Measurements from ENCODE around the gene SDHAF2.
A peak's percentile ranks its signal among the peaks of the same experiment; 100 is the strongest.

Gene SDHAF2

GRCh38 chr11:61384271-61385242, 45.4 kb upstream of the SDHAF2 start:
- H2AFZ ChIP-seq (ENCODE audit: low read length) = no peak overlapping the region
- no peaks in the 10 kb centered on the region for H3K79me2 ChIP-seq (ENCODE audit: insufficient read depth, low read length)
- H3K27ac ChIP-seq (ENCODE audit: low read depth, low read length, poor library complexity, severe bottlenecking) = peak overlapping the region; percentile 31
- H3K4me3 ChIP-seq (ENCODE audit: low read depth, low read length, poor library complexity, severe bottlenecking) = no peak overlapping the region
- H3K9me3 ChIP-seq (ENCODE audit: low read length) = no peaks in the 10 kb centered on the region
- no peaks in the 10 kb centered on the region for H3K36me3 ChIP-seq (ENCODE audit: insufficient read depth, low read length)
- H3K4me1 ChIP-seq (ENCODE audit: insufficient read depth, low read length, severe bottlenecking) = peaks cover 6% of the 10 kb centered on the region
- TF ChIP-seq, protein P1, sequence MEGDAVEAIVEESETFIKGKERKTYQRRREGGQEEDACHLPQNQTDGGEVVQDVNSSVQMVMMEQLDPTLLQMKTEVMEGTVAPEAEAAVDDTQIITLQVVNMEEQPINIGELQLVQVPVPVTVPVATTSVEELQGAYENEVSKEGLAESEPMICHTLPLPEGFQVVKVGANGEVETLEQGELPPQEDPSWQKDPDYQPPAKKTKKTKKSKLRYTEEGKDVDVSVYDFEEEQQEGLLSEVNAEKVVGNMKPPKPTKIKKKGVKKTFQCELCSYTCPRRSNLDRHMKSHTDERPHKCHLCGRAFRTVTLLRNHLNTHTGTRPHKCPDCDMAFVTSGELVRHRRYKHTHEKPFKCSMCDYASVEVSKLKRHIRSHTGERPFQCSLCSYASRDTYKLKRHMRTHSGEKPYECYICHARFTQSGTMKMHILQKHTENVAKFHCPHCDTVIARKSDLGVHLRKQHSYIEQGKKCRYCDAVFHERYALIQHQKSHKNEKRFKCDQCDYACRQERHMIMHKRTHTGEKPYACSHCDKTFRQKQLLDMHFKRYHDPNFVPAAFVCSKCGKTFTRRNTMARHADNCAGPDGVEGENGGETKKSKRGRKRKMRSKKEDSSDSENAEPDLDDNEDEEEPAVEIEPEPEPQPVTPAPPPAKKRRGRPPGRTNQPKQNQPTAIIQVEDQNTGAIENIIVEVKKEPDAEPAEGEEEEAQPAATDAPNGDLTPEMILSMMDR (IDR thresholded peaks at IDR 0.05; ENCODE audit: low read length) = peak; percentile 55
- no peak for TF ChIP-seq EZH2 (IDR thresholded peaks at IDR 0.05; ENCODE audit: borderline replicate concordance, low read length)
- H3K4me2 ChIP-seq (ENCODE audit: low read length) = no peak overlapping the region
- H3F3A ChIP-seq (ENCODE audit: insufficient read depth, low read length) = no peaks in the 10 kb centered on the region
- no peak overlapping the region for H3K9ac ChIP-seq (ENCODE audit: low read length)
- H3K27me3 ChIP-seq (ENCODE audit: insufficient read depth, low read length) = no peaks in the 10 kb centered on the region
- H4K20me1 ChIP-seq (ENCODE audit: insufficient read depth, low read length) = no peaks in the 10 kb centered on the region
- H3K9me2 ChIP-seq (ENCODE audit: low read depth, low read length) = no peaks in the 10 kb centered on the region

DNA sequence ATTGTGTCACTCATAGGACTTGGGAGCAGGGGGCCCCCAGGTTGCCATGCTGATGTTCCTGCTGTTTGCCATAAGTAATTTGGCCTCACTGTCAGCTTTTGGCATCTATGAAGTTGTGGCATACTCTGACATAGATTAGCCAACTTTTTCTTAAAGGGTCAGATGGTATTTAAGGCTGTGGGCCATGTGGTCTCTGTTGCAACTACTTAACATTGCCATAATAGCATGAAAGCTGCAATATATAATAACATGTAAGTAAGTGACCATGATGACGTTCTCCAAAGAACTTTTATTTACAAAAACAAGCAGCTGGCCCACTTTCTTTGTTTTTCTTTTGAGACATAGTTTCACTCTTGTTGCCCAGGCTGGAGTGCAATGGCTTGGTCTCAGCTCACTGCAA, 39.8 kb upstream of the SDHAF2 start:
- Histone ChIP-seq H4K20me1 (ENCODE audit: insufficient read depth, low read length) (no peaks in the 10 kb centered on the region), H3K9me2 (ENCODE audit: low read depth, low read length) (no peaks in the 10 kb centered on the region), H3K79me2 (ENCODE audit: insufficient read depth, low read length) (no peaks in the 10 kb centered on the region), H3K4me2 (ENCODE audit: low read length) (no peak overlapping the region), H3K9me3 (ENCODE audit: low read length) (no peaks in the 10 kb centered on the region), H3K27ac (ENCODE audit: low read depth, low read length, poor library complexity, severe bottlenecking) (no peak overlapping the region), H3K4me3 (ENCODE audit: low read depth, low read length, poor library complexity, severe bottlenecking) (no peak overlapping the region), H2AFZ (ENCODE audit: low read length) (no peak overlapping the region), H3K9ac (ENCODE audit: low read length) (no peak overlapping the region), H3K27me3 (ENCODE audit: insufficient read depth, low read length) (no peaks in the 10 kb centered on the region), H3F3A (ENCODE audit: insufficient read depth, low read length) (no peaks in the 10 kb centered on the region), H3K4me1 (ENCODE audit: insufficient read depth, low read length, severe bottlenecking) (peaks cover 21% of the 10 kb centered on the region), H3K36me3 (ENCODE audit: insufficient read depth, low read length) (no peaks in the 10 kb centered on the region)
- TF ChIP-seq, protein P1 (IDR thresholded peaks at IDR 0.05; ENCODE audit: low read length) = no peak
- TF ChIP-seq EZH2 (IDR thresholded peaks at IDR 0.05; ENCODE audit: borderline replicate concordance, low read length) = no peak

GRCh38 chr11:61392981-61393595, 36.8 kb upstream of the SDHAF2 start:
- Histone ChIP-seq H4K20me1 (ENCODE audit: insufficient read depth, low read length) (no peaks in the 10 kb centered on the region), H2AFZ (ENCODE audit: low read length) (peak overlapping the region; percentile 94; the same call in 1 of the 2 replicates), H3K4me3 (ENCODE audit: low read depth, low read length, poor library complexity, severe bottlenecking) (peak overlapping the region; percentile 66), H3K4me2 (ENCODE audit: low read length) (peak overlapping the region; percentile 94), H3K9me2 (ENCODE audit: low read depth, low read length) (no peaks in the 10 kb centered on the region), H3K9ac (ENCODE audit: low read length) (peak overlapping the region; percentile 67), H3K4me1 (ENCODE audit: insufficient read depth, low read length, severe bottlenecking) (peaks cover 21% of the 10 kb centered on the region), H3K79me2 (ENCODE audit: insufficient read depth, low read length) (no peaks in the 10 kb centered on the region), H3F3A (ENCODE audit: insufficient read depth, low read length) (no peaks in the 10 kb centered on the region), H3K27ac (ENCODE audit: low read depth, low read length, poor library complexity, severe bottlenecking) (peak overlapping the region; percentile 71), H3K36me3 (ENCODE audit: insufficient read depth, low read length) (peaks cover 6% of the 10 kb centered on the region; the same call in 1 of the 2 replicates), H3K27me3 (ENCODE audit: insufficient read depth, low read length) (no peaks in the 10 kb centered on the region), H3K9me3 (ENCODE audit: low read length) (no peaks in the 10 kb centered on the region)
- TF ChIP-seq, protein P1 (IDR thresholded peaks at IDR 0.05; ENCODE audit: low read length) = peak; percentile 50
- TF ChIP-seq EZH2 (IDR thresholded peaks at IDR 0.05; ENCODE audit: borderline replicate concordance, low read length) = no peak
